Neural progenitor cell (in vitro differentiated cells): Measurements from ENCODE around the gene COPS9.

Source experiments
- CTCF ChIP-seq: fragments of 200-600 bp; sonication (generic); IDR thresholded peaks from 2 replicates; pipeline ENCODE4 v1.5.1; 2017; ENCODE audit warnings: antibody characterized with exemption, mild to moderate bottlenecking
- EZH2 ChIP-seq: fragments of 200-600 bp; sonication (generic); IDR thresholded peaks from 2 replicates; pipeline ENCODE4 v1.6.1; 2017; ENCODE audit warnings: antibody characterized with exemption, mild to moderate bottlenecking, moderate library complexity
- EZH2phosphoT487 ChIP-seq: fragments of 200-600 bp; sonication (generic); IDR thresholded peaks from 2 replicates; pipeline ENCODE4 v1.6.1; 2017; ENCODE audit warnings: antibody characterized with exemption

GRCh38 chr2:240169486-240170353, 33.6 kb upstream of the COPS9 start:
- TF ChIP-seq CTCF = no peak
- TF ChIP-seq EZH2 = no peak
- no peak for TF ChIP-seq EZH2phosphoT487
